ENCODE results near the gene MEGF9. TPM values are rescaled to one million over a fixed set of nuclear protein-coding genes. Genes with fewer than 3 reads are reported as not detected.

Gene MEGF9
- total RNA-seq, 3 donors from 2014 or later: 22.0 to 30.3 (median 27.2) TPM

DNA sequence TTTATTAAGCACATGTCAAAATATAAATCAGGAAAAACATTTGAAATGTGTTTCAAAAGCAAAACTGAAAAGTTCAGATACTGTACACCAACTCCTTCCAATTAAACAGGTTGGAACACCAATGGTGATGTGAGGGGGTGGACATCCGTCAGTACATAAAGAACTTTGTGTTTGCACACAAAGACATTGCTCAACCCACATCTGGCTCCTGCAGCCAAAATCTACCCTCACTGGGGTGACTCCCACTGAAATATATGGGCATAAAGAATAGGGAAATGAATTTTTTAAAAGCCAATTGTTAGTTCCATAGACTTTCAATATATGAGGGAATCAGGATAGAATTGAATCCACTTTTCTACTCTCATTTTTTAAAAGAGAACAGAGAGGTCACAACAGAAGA, 63.9 kb downstream of the MEGF9 start:
- H3K36me3 ChIP-seq: no peaks in the 10 kb centered on the region
- TF ChIP-seq POLR2AphosphoS5 (IDR thresholded peaks at IDR 0.05) (no peak), POLR2A (IDR thresholded peaks at IDR 0.05) (no peak)
- TF ChIP-seq, protein P1, sequence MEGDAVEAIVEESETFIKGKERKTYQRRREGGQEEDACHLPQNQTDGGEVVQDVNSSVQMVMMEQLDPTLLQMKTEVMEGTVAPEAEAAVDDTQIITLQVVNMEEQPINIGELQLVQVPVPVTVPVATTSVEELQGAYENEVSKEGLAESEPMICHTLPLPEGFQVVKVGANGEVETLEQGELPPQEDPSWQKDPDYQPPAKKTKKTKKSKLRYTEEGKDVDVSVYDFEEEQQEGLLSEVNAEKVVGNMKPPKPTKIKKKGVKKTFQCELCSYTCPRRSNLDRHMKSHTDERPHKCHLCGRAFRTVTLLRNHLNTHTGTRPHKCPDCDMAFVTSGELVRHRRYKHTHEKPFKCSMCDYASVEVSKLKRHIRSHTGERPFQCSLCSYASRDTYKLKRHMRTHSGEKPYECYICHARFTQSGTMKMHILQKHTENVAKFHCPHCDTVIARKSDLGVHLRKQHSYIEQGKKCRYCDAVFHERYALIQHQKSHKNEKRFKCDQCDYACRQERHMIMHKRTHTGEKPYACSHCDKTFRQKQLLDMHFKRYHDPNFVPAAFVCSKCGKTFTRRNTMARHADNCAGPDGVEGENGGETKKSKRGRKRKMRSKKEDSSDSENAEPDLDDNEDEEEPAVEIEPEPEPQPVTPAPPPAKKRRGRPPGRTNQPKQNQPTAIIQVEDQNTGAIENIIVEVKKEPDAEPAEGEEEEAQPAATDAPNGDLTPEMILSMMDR (IDR thresholded peaks at IDR 0.05): no peak
- intact Hi-C loops (cut with DNase I; ENCODE audit: low total_unique reads): no loop called here
- no peak overlapping the region for H3K4me3 ChIP-seq
- DNase-seq (ENCODE audit: low spot score in 2 of 2): no peak
- no peak overlapping the region for H3K27ac ChIP-seq
- H3K4me1 ChIP-seq: no peaks in the 10 kb centered on the region
- no peaks in the 10 kb centered on the region for H3K9me3 ChIP-seq
- H3K27me3 ChIP-seq: no peaks in the 10 kb centered on the region

- H3K9me3 ChIP-seq: no peaks in the 10 kb centered on the region
- H3K27ac ChIP-seq: no peak overlapping the region
- no peaks in the 10 kb centered on the region for H3K36me3 ChIP-seq
- no peaks in the 10 kb centered on the region for H3K27me3 ChIP-seq
- intact Hi-C loops (cut with DNase I; ENCODE audit: low total_unique reads): no loop called here
- H3K4me3 ChIP-seq: no peak overlapping the region
- H3K4me1 ChIP-seq: no peaks in the 10 kb centered on the region
- no peak for DNase-seq (ENCODE audit: low spot score in 2 of 2)
- TF ChIP-seq, protein P1 (IDR thresholded peaks at IDR 0.05): no peak
- TF ChIP-seq POLR2A (IDR thresholded peaks at IDR 0.05): no peak
- TF ChIP-seq POLR2AphosphoS5 (IDR thresholded peaks at IDR 0.05): no peak
These were observed 65.6 kb downstream of the MEGF9 start for GRCh38 chr9:120648581-120649197.

DNA sequence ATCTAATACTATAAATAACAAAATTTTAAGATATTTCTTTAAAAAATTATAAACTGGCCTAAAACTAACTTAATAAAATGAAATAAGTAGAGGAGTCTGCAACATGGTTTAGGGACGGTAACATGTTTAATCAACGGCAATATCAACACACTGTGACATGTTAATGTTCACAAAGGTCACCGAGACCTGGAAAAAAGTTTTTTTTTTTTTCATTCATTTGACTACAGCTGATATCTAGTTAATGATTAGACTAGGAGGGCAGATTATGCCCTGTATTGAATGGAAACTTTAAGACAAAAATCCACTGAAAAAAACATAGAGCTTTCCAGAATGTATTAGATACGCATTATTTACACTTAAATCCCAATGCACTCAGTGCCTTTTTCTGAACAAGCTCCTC, 67.3 kb downstream of the MEGF9 start:
- H3K36me3 ChIP-seq: no peaks in the 10 kb centered on the region
- no peaks in the 10 kb centered on the region for H3K4me1 ChIP-seq
- no peaks in the 10 kb centered on the region for H3K9me3 ChIP-seq
- H3K27ac ChIP-seq: no peak overlapping the region
- H3K27me3 ChIP-seq: no peaks in the 10 kb centered on the region
- intact Hi-C loops (cut with DNase I; ENCODE audit: low total_unique reads): no loop called here
- no peak overlapping the region for H3K4me3 ChIP-seq
- DNase-seq (ENCODE audit: low spot score in 2 of 2): no peak
- TF ChIP-seq, protein P1 (IDR thresholded peaks at IDR 0.05): no peak
- TF ChIP-seq POLR2AphosphoS5 (IDR thresholded peaks at IDR 0.05): no peak
- no peak for TF ChIP-seq POLR2A (IDR thresholded peaks at IDR 0.05)

GRCh38 chr9:120645760-120646159, 68.5 kb downstream of the MEGF9 start:
- TF ChIP-seq, protein P1 (IDR thresholded peaks at IDR 0.05): no peak
- no peak for TF ChIP-seq POLR2A (IDR thresholded peaks at IDR 0.05)
- no peak for TF ChIP-seq POLR2AphosphoS5 (IDR thresholded peaks at IDR 0.05)
- Histone ChIP-seq H3K4me3 (no peak overlapping the region), H3K27me3 (no peaks in the 10 kb centered on the region), H3K27ac (no peak overlapping the region), H3K36me3 (no peaks in the 10 kb centered on the region), H3K9me3 (no peaks in the 10 kb centered on the region), H3K4me1 (no peaks in the 10 kb centered on the region)
- intact Hi-C loops (cut with DNase I; ENCODE audit: low total_unique reads): no loop called here
- DNase-seq (ENCODE audit: low spot score in 2 of 2): no peak

- no peak overlapping the region for H3K27ac ChIP-seq
- no peaks in the 10 kb centered on the region for H3K36me3 ChIP-seq
- no peak overlapping the region for H3K4me3 ChIP-seq
- intact Hi-C loops (cut with DNase I; ENCODE audit: low total_unique reads): no loop called here
- no peaks in the 10 kb centered on the region for H3K4me1 ChIP-seq
- TF ChIP-seq POLR2A (IDR thresholded peaks at IDR 0.05) (no peak), POLR2AphosphoS5 (IDR thresholded peaks at IDR 0.05) (no peak)
- TF ChIP-seq, protein P1 (IDR thresholded peaks at IDR 0.05): no peak
- no peak for DNase-seq (ENCODE audit: low spot score in 2 of 2)
- H3K9me3 ChIP-seq: no peaks in the 10 kb centered on the region
- H3K27me3 ChIP-seq: no peaks in the 10 kb centered on the region
These were observed 71.2 kb downstream of the MEGF9 start for GRCh38 chr9:120643061-120643460.
